HEK293 (cell line): ENCODE data around the gene AUH.

Experiments
- CTCF ChIP-seq: fragments of 450-650 bp; formaldehyde crosslinking; IDR thresholded peaks from 2 replicates; pipeline ENCODE4 v1.5.1; 2016; ENCODE audit warnings: missing biosample characterization, missing genetic modification characterization
- HIC1 ChIP-seq: fragments of 450-650 bp; formaldehyde crosslinking; IDR thresholded peaks from 2 replicates; pipeline ENCODE4 v1.5.1; 2016; ENCODE audit warnings: missing biosample characterization, missing genetic modification characterization
- REPIN1 ChIP-seq: fragments of 450-650 bp; formaldehyde crosslinking; IDR thresholded peaks from 2 replicates; pipeline ENCODE4 v1.5.1; 2017; ENCODE audit warnings: missing biosample characterization, missing genetic modification characterization, low read depth
- ZNF121 ChIP-seq: fragments of 450-650 bp; formaldehyde crosslinking; IDR thresholded peaks from 2 replicates; pipeline ENCODE4 v1.5.1; 2016; ENCODE audit warnings: missing biosample characterization, missing genetic modification characterization
- ZNF639 ChIP-seq: fragments of 450-650 bp; formaldehyde crosslinking; IDR thresholded peaks from 2 replicates; pipeline ENCODE4 v1.5.1; 2016; ENCODE audit warnings: missing biosample characterization, missing genetic modification characterization

- TF ChIP-seq CTCF (tag by site-specific recombination) = no peak
- no peak for TF ChIP-seq HIC1 (tag by site-specific recombination)
- TF ChIP-seq ZNF639 (tag by site-specific recombination) = no peak
- no peak for TF ChIP-seq REPIN1
- no peak for TF ChIP-seq ZNF121 (tag by site-specific recombination)
Measured at GRCh38 chr9:91392435-91392834, 30.7 kb upstream of the AUH start.
